ENCODE measurements around the gene LRCH2. TPM values are rescaled to one million over a fixed set of nuclear protein-coding genes. Genes with fewer than 3 reads are reported as not detected.

The LRCH2 gene
- total RNA-seq, 6 experiments from 2014 or later, result 0.07 to 0.23 (median 0.12) TPM

DNA sequence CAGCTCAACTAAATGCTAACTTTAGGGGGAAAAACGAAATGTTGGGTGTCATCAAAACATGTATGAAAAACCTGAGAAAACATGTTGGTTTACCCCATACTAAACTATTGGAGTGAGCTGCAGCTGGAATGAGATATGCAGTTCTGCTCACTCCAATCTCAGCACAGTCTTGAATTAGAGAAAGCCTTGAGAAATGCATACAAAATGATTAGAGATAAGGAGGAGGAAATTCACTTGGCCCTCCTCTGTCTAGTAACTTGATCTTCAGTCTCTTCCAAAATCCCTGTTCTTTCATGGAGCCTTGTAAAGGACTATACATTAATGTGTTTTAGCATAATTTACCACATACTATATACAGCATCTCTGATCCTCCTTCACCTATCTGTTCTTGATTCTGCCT is 3.2 kb upstream of the LRCH2 start:
- intact Hi-C loops (cut with DNase I), result no loop called here
- Histone ChIP-seq H3K36me3 (no peaks in the 10 kb centered on the region), H3K9me3 (no peaks in the 10 kb centered on the region), H3K27me3 (no peaks in the 10 kb centered on the region), H3K27ac (no peak overlapping the region), H3K4me3 (no peak overlapping the region), H3K4me1 (no peaks in the 10 kb centered on the region)
- TF ChIP-seq POLR2A (IDR thresholded peaks at IDR 0.05), result no peak
- TF ChIP-seq, protein P1, sequence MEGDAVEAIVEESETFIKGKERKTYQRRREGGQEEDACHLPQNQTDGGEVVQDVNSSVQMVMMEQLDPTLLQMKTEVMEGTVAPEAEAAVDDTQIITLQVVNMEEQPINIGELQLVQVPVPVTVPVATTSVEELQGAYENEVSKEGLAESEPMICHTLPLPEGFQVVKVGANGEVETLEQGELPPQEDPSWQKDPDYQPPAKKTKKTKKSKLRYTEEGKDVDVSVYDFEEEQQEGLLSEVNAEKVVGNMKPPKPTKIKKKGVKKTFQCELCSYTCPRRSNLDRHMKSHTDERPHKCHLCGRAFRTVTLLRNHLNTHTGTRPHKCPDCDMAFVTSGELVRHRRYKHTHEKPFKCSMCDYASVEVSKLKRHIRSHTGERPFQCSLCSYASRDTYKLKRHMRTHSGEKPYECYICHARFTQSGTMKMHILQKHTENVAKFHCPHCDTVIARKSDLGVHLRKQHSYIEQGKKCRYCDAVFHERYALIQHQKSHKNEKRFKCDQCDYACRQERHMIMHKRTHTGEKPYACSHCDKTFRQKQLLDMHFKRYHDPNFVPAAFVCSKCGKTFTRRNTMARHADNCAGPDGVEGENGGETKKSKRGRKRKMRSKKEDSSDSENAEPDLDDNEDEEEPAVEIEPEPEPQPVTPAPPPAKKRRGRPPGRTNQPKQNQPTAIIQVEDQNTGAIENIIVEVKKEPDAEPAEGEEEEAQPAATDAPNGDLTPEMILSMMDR (IDR thresholded peaks at IDR 0.05), result no peak
- DNase-seq (no peak), ATAC-seq (no peak)
- WGBS (ENCODE audit: insufficient coverage, low coverage, low lambda C conversion rate, missing lambda C conversion rate), result 0% methylated on average over 1 of the region's 1 CpG

GRCh38 chrX:115236560-115236959 is 2.7 kb upstream of the LRCH2 start:
- no peak for DNase-seq
- Histone ChIP-seq H3K27ac (no peak overlapping the region), H3K4me1 (no peaks in the 10 kb centered on the region), H3K9me3 (no peaks in the 10 kb centered on the region), H3K4me3 (no peak overlapping the region), H3K27me3 (no peaks in the 10 kb centered on the region), H3K36me3 (no peaks in the 10 kb centered on the region)
- intact Hi-C loops (cut with DNase I), result no loop called here
- ATAC-seq, result no peak
- no peak for TF ChIP-seq POLR2A (IDR thresholded peaks at IDR 0.05)
- TF ChIP-seq, protein P1 (IDR thresholded peaks at IDR 0.05), result no peak

GRCh38 chrX:115234461-115234860 is 565 bp upstream of the LRCH2 start:
- Histone ChIP-seq H3K4me3 (no peak overlapping the region), H3K27ac (no peak overlapping the region), H3K4me1 (no peaks in the 10 kb centered on the region), H3K36me3 (no peaks in the 10 kb centered on the region), H3K9me3 (no peaks in the 10 kb centered on the region), H3K27me3 (no peaks in the 10 kb centered on the region)
- intact Hi-C loops (cut with DNase I), result no loop called here
- WGBS (ENCODE audit: insufficient coverage, low coverage, low lambda C conversion rate, missing lambda C conversion rate), result 25% methylated on average over 3 of the region's 3 CpGs
- TF ChIP-seq POLR2A (IDR thresholded peaks at IDR 0.05), result no peak
- TF ChIP-seq, protein P1 (IDR thresholded peaks at IDR 0.05), result no peak
- DNase-seq (no peak), ATAC-seq (no peak)

- ATAC-seq (no peak), DNase-seq (no peak)
- TF ChIP-seq, protein P1 (IDR thresholded peaks at IDR 0.05), result no peak
- TF ChIP-seq POLR2A (IDR thresholded peaks at IDR 0.05), result no peak
- 16% methylated on average over 6 of the region's 6 CpGs for WGBS (ENCODE audit: insufficient coverage, low coverage, low lambda C conversion rate, missing lambda C conversion rate)
- H3K9me3 ChIP-seq, result no peaks in the 10 kb centered on the region
- no peak overlapping the region for H3K27ac ChIP-seq
- peak overlapping the region in 1 of 3 donors; percentile 9 for H3K4me3 ChIP-seq
- H3K36me3 ChIP-seq, result no peaks in the 10 kb centered on the region
- no peaks in the 10 kb centered on the region for H3K27me3 ChIP-seq
- H3K4me1 ChIP-seq, result no peaks in the 10 kb centered on the region
- intact Hi-C loops (cut with DNase I), result no loop called here
Measured at GRCh38 chrX:115232933-115233496, 881 bp downstream of the LRCH2 start.
